Trophoblast cell (in vitro differentiated cells and primary cell): ENCODE measurements around the gene NYNRIN.
"Not testable (repeated sequence)": the region's sequence is repeated elsewhere in the genome, so short reads cannot be mapped to it uniquely, and the experiment has no call there.

Experiments used
- DNase-seq, 2 donors: peaks; one replicate each; pipeline ENCODE4 v3.0.0-alpha.2; 2016
- H2AFZ ChIP-seq: 2 replicates; pipeline ENCODE4 v1.6.1; 2013; ENCODE audit warnings: low read length, moderate library complexity, mild to moderate bottlenecking; ENCODE audit not compliant: insufficient read depth, poor library complexity
- H2AK5ac ChIP-seq: 2 replicates; pipeline ENCODE4 v1.6.1; 2013; ENCODE audit warnings: mild to moderate bottlenecking, low read length
- H2BK120ac ChIP-seq: 2 replicates; pipeline ENCODE4 v1.6.1; 2013; ENCODE audit warnings: low read length, mild to moderate bottlenecking, moderate library complexity; ENCODE audit not compliant: insufficient read depth, poor library complexity
- H2BK12ac ChIP-seq: 2 replicates; pipeline ENCODE4 v1.6.1; 2013; ENCODE audit warnings: mild to moderate bottlenecking, low read length, moderate library complexity
- H2BK5ac ChIP-seq: 2 replicates; pipeline ENCODE4 v1.6.1; 2013; ENCODE audit warnings: low read length, low read depth, moderate library complexity, mild to moderate bottlenecking; ENCODE audit not compliant: poor library complexity
- H3K14ac ChIP-seq: 2 replicates; pipeline ENCODE4 v1.6.1; 2013; ENCODE audit warnings: mild to moderate bottlenecking, low read length
- H3K18ac ChIP-seq: 2 replicates; pipeline ENCODE4 v1.6.1; 2013; ENCODE audit warnings: mild to moderate bottlenecking, low read length
- H3K23ac ChIP-seq: 2 replicates; pipeline ENCODE4 v1.6.1; 2013; ENCODE audit warnings: low read length
- H3K27ac ChIP-seq: 2 replicates; pipeline ENCODE4 v1.5.1; 2013; ENCODE audit warnings: low read depth, mild to moderate bottlenecking, inconsistent platforms, low read length, moderate library complexity
- H3K27me3 ChIP-seq: 2 replicates; pipeline ENCODE4 v1.6.1; 2013; ENCODE audit warnings: inconsistent platforms, mild to moderate bottlenecking, low read length, moderate library complexity; ENCODE audit not compliant: insufficient read depth
- H3K36me3 ChIP-seq, 2 experiments: 1 replicate in 1 of 2; 2 replicates in 1 of 2; pipeline ENCODE4 v1.6.1; 2013; ENCODE audit warnings: low read length in 2 of 2, mild to moderate bottlenecking in 2 of 2, moderate library complexity in 1 of 2; ENCODE audit not compliant: insufficient read depth in 2 of 2, control insufficient read depth in 1 of 2
- H3K4ac ChIP-seq: 2 replicates; pipeline ENCODE4 v1.6.1; 2013; ENCODE audit warnings: low read depth, mild to moderate bottlenecking, low read length, moderate library complexity
- H3K4me1 ChIP-seq, 2 experiments: 1 replicate in 1 of 2; 2 replicates in 1 of 2; pipeline ENCODE4 v1.6.1; 2013; ENCODE audit warnings: low read length in 2 of 2, mild to moderate bottlenecking in 2 of 2, moderate library complexity in 1 of 2; ENCODE audit not compliant: insufficient read depth in 2 of 2, control insufficient read depth in 1 of 2
- H3K4me2 ChIP-seq: 2 replicates; pipeline ENCODE4 v1.6.1; 2013; ENCODE audit warnings: inconsistent platforms, mild to moderate bottlenecking, low read length, moderate library complexity
- H3K4me3 ChIP-seq: 2 replicates; pipeline ENCODE4 v1.5.1; 2013; ENCODE audit warnings: mild to moderate bottlenecking, low read depth, low read length, inconsistent platforms
- H3K79me1 ChIP-seq: one replicate; pipeline ENCODE4 v1.6.1; 2013; ENCODE audit warnings: low read length
- H3K79me2 ChIP-seq: 2 replicates; pipeline ENCODE4 v1.6.1; 2013; ENCODE audit warnings: low read length, mild to moderate bottlenecking; ENCODE audit not compliant: control insufficient read depth, insufficient read depth, poor library complexity
- H3K9ac ChIP-seq: 2 replicates; pipeline ENCODE4 v1.6.1; 2013; ENCODE audit warnings: mild to moderate bottlenecking, low read length
- H3K9me3 ChIP-seq: 2 replicates; pipeline ENCODE4 v1.6.1; 2013; ENCODE audit warnings: low read depth, mild to moderate bottlenecking, control low read depth, inconsistent platforms, low read length; ENCODE audit not compliant: insufficient read depth
- H4K12ac ChIP-seq: 2 replicates; pipeline ENCODE4 v1.6.1; 2013; ENCODE audit warnings: low read depth, mild to moderate bottlenecking, low read length, moderate library complexity
- H4K8ac ChIP-seq: 2 replicates; pipeline ENCODE4 v1.6.1; 2013; ENCODE audit warnings: low read depth, mild to moderate bottlenecking, low read length, moderate library complexity
- H4K91ac ChIP-seq: one replicate; pipeline ENCODE4 v1.6.1; 2013; ENCODE audit warnings: low read depth, mild to moderate bottlenecking, low read length, moderate library complexity
- WGBS: extraction: QIAGEN DNeasy Blood & Tissue Kit; methylation state at CpG from one replicate; pipeline ENCODE4 v1.1.7; 2013; ENCODE audit warnings: missing lambda C conversion rate; ENCODE audit not compliant: insufficient read length, insufficient coverage; ENCODE audit errors: extremely low coverage; 5-methylcytosine and 5-hydroxymethylcytosine counted together

Gene NYNRIN

GRCh38 chr14:24385524-24385923, 13.3 kb upstream of the NYNRIN start:
- Histone ChIP-seq H3K27ac (no peak overlapping the region), H3K4me1 (no peaks in the 10 kb centered on the region), H2BK120ac (no peak overlapping the region), H3K4me3 (no peak overlapping the region), H3K4ac (no peak overlapping the region), H2AFZ (no peak overlapping the region), H3K4me2 (no peak overlapping the region), H4K12ac (no peak overlapping the region), H3K79me2 (no peaks in the 10 kb centered on the region), H4K91ac (no peak overlapping the region), H3K79me1 (no peaks in the 10 kb centered on the region), H3K9me3 (no peaks in the 10 kb centered on the region), H3K36me3 (no peaks in the 10 kb centered on the region), H2BK5ac (no peak overlapping the region), H3K18ac (no peak overlapping the region), H2AK5ac (no peak overlapping the region), H3K14ac (no peak overlapping the region), H4K8ac (no peak overlapping the region), H3K23ac (no peak overlapping the region), H3K27me3 (no peaks in the 10 kb centered on the region), H3K9ac (no peak overlapping the region), H2BK12ac (no peak overlapping the region)
- WGBS, result no CpG with 5 or more reads among the region's 4 CpGs
- DNase-seq, result no peak

- H2BK120ac ChIP-seq, result no peak overlapping the region
- H4K91ac ChIP-seq, result no peak overlapping the region
- H2BK5ac ChIP-seq, result no peak overlapping the region
- H4K12ac ChIP-seq, result no peak overlapping the region
- no peak overlapping the region for H2AK5ac ChIP-seq
- no peak overlapping the region for H3K4ac ChIP-seq
- H3K79me1 ChIP-seq, result peaks cover 6% of the 10 kb centered on the region
- DNase-seq, result no peak
- H3K4me3 ChIP-seq, result no peak overlapping the region
- no peaks in the 10 kb centered on the region for H3K79me2 ChIP-seq
- H3K18ac ChIP-seq, result no peak overlapping the region
- no peaks in the 10 kb centered on the region for H3K9me3 ChIP-seq
- H3K23ac ChIP-seq, result no peak overlapping the region
- no peaks in the 10 kb centered on the region for H3K36me3 ChIP-seq
- no peak overlapping the region for H3K27ac ChIP-seq
- H2BK12ac ChIP-seq, result no peak overlapping the region
- no peak overlapping the region for H2AFZ ChIP-seq
- WGBS, result no CpG with 5 or more reads among the region's 2 CpGs
- H3K27me3 ChIP-seq, result no peaks in the 10 kb centered on the region
- H3K9ac ChIP-seq, result no peak overlapping the region
- H4K8ac ChIP-seq, result no peak overlapping the region
- no peak overlapping the region for H3K4me2 ChIP-seq
- no peak overlapping the region for H3K14ac ChIP-seq
- H3K4me1 ChIP-seq, result peaks cover 5% of the 10 kb centered on the region in 2 experiments
These were observed 11.8 kb upstream of the NYNRIN start for GRCh38 chr14:24387009-24387345.

- not testable (repeated sequence) for H3K4me1 ChIP-seq, H3K79me1 ChIP-seq, H3K27me3 ChIP-seq, H3K9me3 ChIP-seq, H2BK5ac ChIP-seq, H3K23ac ChIP-seq, H3K36me3 ChIP-seq, H4K8ac ChIP-seq, H3K4ac ChIP-seq, H3K4me3 ChIP-seq, H3K14ac ChIP-seq, H3K4me2 ChIP-seq, H4K12ac ChIP-seq, H2BK120ac ChIP-seq, H2AFZ ChIP-seq, H2BK12ac ChIP-seq, H3K9ac ChIP-seq, H3K27ac ChIP-seq, H3K79me2 ChIP-seq, H3K18ac ChIP-seq, H4K91ac ChIP-seq, DNase-seq, H2AK5ac ChIP-seq
- WGBS, result no CpG with 5 or more reads among the region's 5 CpGs
These were observed 11.2 kb upstream of the NYNRIN start for GRCh38 chr14:24387579-24387978.

- Histone ChIP-seq H3K4me2 (no peak overlapping the region), H3K18ac (no peak overlapping the region), H4K8ac (no peak overlapping the region), H3K23ac (no peak overlapping the region), H3K9me3 (no peaks in the 10 kb centered on the region), H3K4me1 (peaks cover 6 to 13% of the 10 kb centered on the region in 2 experiments), H3K27me3 (no peaks in the 10 kb centered on the region), H2AFZ (no peak overlapping the region), H2BK12ac (no peak overlapping the region), H3K4ac (no peak overlapping the region), H4K12ac (no peak overlapping the region), H3K27ac (no peak overlapping the region), H3K36me3 (no peaks in the 10 kb centered on the region), H4K91ac (no peak overlapping the region), H2BK5ac (no peak overlapping the region), H3K4me3 (no peak overlapping the region), H3K79me1 (peaks cover 8% of the 10 kb centered on the region), H3K14ac (no peak overlapping the region), H3K79me2 (no peaks in the 10 kb centered on the region), H2AK5ac (no peak overlapping the region), H3K9ac (no peak overlapping the region), H2BK120ac (no peak overlapping the region)
- no peak for DNase-seq
- WGBS, result no CpG with 5 or more reads among the region's 2 CpGs
These were observed 10.2 kb upstream of the NYNRIN start for GRCh38 chr14:24388474-24389179.
